ENCODE data around the gene VIPR2.

The VIPR2 gene

GRCh38 chr7:159068893-159069448 lies 75.7 kb downstream of the VIPR2 start:
- no peak for DNase-seq (ENCODE audit: extremely low read depth in 1 of 2, low read depth in 1 of 2)

GRCh38 chr7:159068488-159068811 lies 76.2 kb downstream of the VIPR2 start:
- no peak for DNase-seq (ENCODE audit: extremely low read depth in 1 of 2, low read depth in 1 of 2)

GRCh38 chr7:159067576-159068487 lies 76.8 kb downstream of the VIPR2 start:
- no peak for DNase-seq (ENCODE audit: extremely low read depth in 1 of 2, low read depth in 1 of 2)

- DNase-seq (ENCODE audit: extremely low read depth in 1 of 2, low read depth in 1 of 2) = no peak
Observed at GRCh38 chr7:159066816-159067575, 77.7 kb downstream of the VIPR2 start.

GRCh38 chr7:159065852-159066480 lies 78.7 kb downstream of the VIPR2 start:
- no peak for DNase-seq (ENCODE audit: extremely low read depth in 1 of 2, low read depth in 1 of 2)

GRCh38 chr7:159064816-159065510 lies 79.7 kb downstream of the VIPR2 start:
- DNase-seq (ENCODE audit: extremely low read depth in 1 of 2, low read depth in 1 of 2) = no peak

GRCh38 chr7:159064121-159064815 lies 80.4 kb downstream of the VIPR2 start:
- DNase-seq (ENCODE audit: extremely low read depth in 1 of 2, low read depth in 1 of 2) = no peak

- DNase-seq (ENCODE audit: extremely low read depth in 1 of 2, low read depth in 1 of 2) = no peak
Observed at GRCh38 chr7:159063046-159063840, 81.4 kb downstream of the VIPR2 start.

GRCh38 chr7:159062569-159062968 lies 82.1 kb downstream of the VIPR2 start:
- no peak for DNase-seq (ENCODE audit: extremely low read depth in 1 of 2, low read depth in 1 of 2)

GRCh38 chr7:159061674-159062212 lies 82.9 kb downstream of the VIPR2 start:
- no peak for DNase-seq (ENCODE audit: extremely low read depth in 1 of 2, low read depth in 1 of 2)

GRCh38 chr7:159061209-159061608 lies 83.5 kb downstream of the VIPR2 start:
- no peak for DNase-seq (ENCODE audit: extremely low read depth in 1 of 2, low read depth in 1 of 2)

GRCh38 chr7:159060440-159060839 lies 84.2 kb downstream of the VIPR2 start:
- DNase-seq (ENCODE audit: extremely low read depth in 1 of 2, low read depth in 1 of 2) = no peak

- no peak for DNase-seq (ENCODE audit: extremely low read depth in 1 of 2, low read depth in 1 of 2)
Observed at GRCh38 chr7:159059629-159060028, 85.0 kb downstream of the VIPR2 start.

- no peak for DNase-seq (ENCODE audit: extremely low read depth in 1 of 2, low read depth in 1 of 2)
Observed at GRCh38 chr7:159057647-159058046, 87.0 kb downstream of the VIPR2 start.

- no peak for DNase-seq (ENCODE audit: extremely low read depth in 1 of 2, low read depth in 1 of 2)
Observed at GRCh38 chr7:159056737-159057136, 87.9 kb downstream of the VIPR2 start.

- no peak for DNase-seq (ENCODE audit: extremely low read depth in 1 of 2, low read depth in 1 of 2)
Observed at GRCh38 chr7:159051916-159052315, 92.8 kb downstream of the VIPR2 start.

GRCh38 chr7:159050704-159051103 lies 94.0 kb downstream of the VIPR2 start:
- no peak for DNase-seq (ENCODE audit: extremely low read depth in 1 of 2, low read depth in 1 of 2)

- DNase-seq (ENCODE audit: extremely low read depth in 1 of 2, low read depth in 1 of 2) = no peak
Observed at GRCh38 chr7:159049266-159050025, 95.2 kb downstream of the VIPR2 start.
